GM23248 (cell line): ENCODE measurements around the gene NDE1. TPM values are rescaled to one million over a fixed set of nuclear protein-coding genes. Genes with fewer than 3 reads are reported as not detected.

ENCODE experiments used
- DNase-seq: peaks from one replicate; pipeline ENCODE4 v3.0.0-alpha.2; 2015
- H2AFZ ChIP-seq: fragments of 200-600 bp; sonication (generic); 2 replicates; pipeline ENCODE4 v1.6.1; 2016; ENCODE audit warnings: antibody characterized with exemption
- H3F3A ChIP-seq: fragments of 200-600 bp; sonication (generic); 2 replicates; pipeline ENCODE4 v1.6.1; 2016; ENCODE audit warnings: mild to moderate bottlenecking, antibody characterized with exemption, mixed run types; ENCODE audit not compliant: insufficient read depth
- H3K27ac ChIP-seq: fragments of 200-600 bp; sonication (generic); 2 replicates; pipeline ENCODE4 v1.5.1; 2016; ENCODE audit warnings: mild to moderate bottlenecking
- H3K27me3 ChIP-seq: fragments of 200-600 bp; sonication (generic); replicated peaks from 2 replicates; pipeline ENCODE4 v1.6.1; 2016; ENCODE audit warnings: mild to moderate bottlenecking; ENCODE audit not compliant: insufficient read depth
- H3K36me3 ChIP-seq: fragments of 200-600 bp; sonication (generic); 2 replicates; pipeline ENCODE4 v1.6.1; 2016; ENCODE audit warnings: low read depth, mild to moderate bottlenecking
- H3K4me1 ChIP-seq: fragments of 200-600 bp; sonication (generic); 2 replicates; pipeline ENCODE4 v1.6.1; 2016; ENCODE audit warnings: mild to moderate bottlenecking; ENCODE audit not compliant: insufficient read depth
- H3K4me2 ChIP-seq: fragments of 200-600 bp; sonication (generic); one replicate; pipeline ENCODE4 v1.6.1; 2016; ENCODE audit warnings: mild to moderate bottlenecking; ENCODE audit not compliant: unreplicated experiment
- H3K4me3 ChIP-seq: fragments of 200-600 bp; sonication (generic); 2 replicates; pipeline ENCODE4 v1.5.1; 2016; ENCODE audit warnings: mild to moderate bottlenecking
- H3K79me2 ChIP-seq: fragments of 200-600 bp; sonication (generic); 2 replicates; pipeline ENCODE4 v1.6.1; 2016; ENCODE audit warnings: mild to moderate bottlenecking; ENCODE audit not compliant: insufficient read depth
- H3K9ac ChIP-seq: fragments of 200-600 bp; sonication (generic); 2 replicates; pipeline ENCODE4 v1.6.1; 2016; ENCODE audit warnings: mild to moderate bottlenecking
- H3K9me2 ChIP-seq: fragments of 200-600 bp; sonication (generic); 2 replicates; pipeline ENCODE4 v1.6.1; 2016; ENCODE audit warnings: mixed run types, mild to moderate bottlenecking, moderate library complexity; ENCODE audit not compliant: insufficient read depth
- H3K9me3 ChIP-seq: fragments of 200-600 bp; sonication (generic); one replicate; pipeline ENCODE4 v1.6.1; 2017; ENCODE audit warnings: low read depth
- H4K20me1 ChIP-seq: fragments of 200-600 bp; sonication (generic); 2 replicates; pipeline ENCODE4 v1.6.0; 2016; ENCODE audit not compliant: insufficient read depth
- EZH2 ChIP-seq: fragments of 200-600 bp; sonication (generic); IDR thresholded peaks from 2 replicates; pipeline ENCODE4 v1.6.1; 2018; ENCODE audit warnings: antibody characterized with exemption, mild to moderate bottlenecking; ENCODE audit not compliant: insufficient read depth, poor library complexity, severe bottlenecking
- EZH2phosphoT487 ChIP-seq: fragments of 200-600 bp; sonication (generic); IDR thresholded peaks from 2 replicates; pipeline ENCODE4 v1.6.1; 2018; ENCODE audit warnings: antibody characterized with exemption, moderate library complexity, mild to moderate bottlenecking, low read depth; ENCODE audit not compliant: insufficient read depth
- WGBS, 2 experiments: methylation state at CpG; one replicate each; pipeline ENCODE4 v1.1.6; 2015 to 2017; ENCODE audit warnings: low lambda C conversion rate in 2 of 2, low coverage in 1 of 2; ENCODE audit errors: missing lambda C conversion rate in 2 of 2; 5-methylcytosine and 5-hydroxymethylcytosine counted together
- in situ Hi-C: fragments of 300-500 bp; cut with MboI; formaldehyde crosslinking; loops from 2 replicates; pipeline ENCODE4 v1.15.0; 2020
- polyA plus RNA-seq: library from polyadenylated mRNA; unstranded; fragments of >200 nt; fragmentation: Nextera tagmentation; extraction: Ambion mirVana; gene quantifications from 2 replicates; pipeline ENCODE4 v1.2.1, GENCODE V29; 2016
- total RNA-seq: library from RNA; depleted of rRNA; stranded (reverse); fragments of >200 nt; shearing (Covaris generic); gene quantifications from 2 replicates; pipeline ENCODE4 v1.2.3, GENCODE V29; 2014

The NDE1 gene
- total and polyA plus RNA-seq, 2 experiments from 2014 or later: 31.2 to 37.8 TPM

DNA sequence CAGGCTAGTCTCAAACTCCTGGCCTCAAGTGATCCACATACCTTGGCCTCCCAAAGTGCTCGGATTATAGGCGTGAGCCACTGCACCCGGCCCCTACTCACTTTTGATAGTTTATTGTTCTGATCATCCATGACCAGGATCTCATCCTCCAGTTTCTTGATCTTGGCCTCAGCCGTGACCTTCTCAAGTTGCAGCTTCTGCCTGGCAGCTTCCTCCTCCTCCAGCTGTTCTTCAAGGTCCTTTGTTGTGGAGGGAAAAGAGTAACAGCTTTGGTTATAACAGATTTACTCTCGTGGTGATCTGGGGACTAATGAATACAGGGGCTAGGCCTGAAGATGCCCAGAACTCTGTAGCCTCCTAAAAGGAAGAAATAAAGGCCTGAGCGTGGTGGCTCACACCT, 89.9 kb downstream of the NDE1 start:
- Histone ChIP-seq H3K4me3 (no peak overlapping the region), H3F3A (no peaks in the 10 kb centered on the region), H3K27ac (no peak overlapping the region), H3K36me3 (no peaks in the 10 kb centered on the region), H3K27me3 (no peaks in the 10 kb centered on the region), H2AFZ (no peak overlapping the region), H3K9me3 (no peaks in the 10 kb centered on the region), H3K4me1 (no peaks in the 10 kb centered on the region), H4K20me1 (no peaks in the 10 kb centered on the region), H3K9me2 (no peaks in the 10 kb centered on the region), H3K79me2 (no peaks in the 10 kb centered on the region), H3K4me2 (no peak overlapping the region), H3K9ac (no peak overlapping the region)
- DNase-seq: no peak
- in situ Hi-C loops: no loop called here
- 72 to 73% methylated on average over 6 of the region's 6 CpGs for WGBS, 2 experiments
- TF ChIP-seq EZH2phosphoT487 (no peak), EZH2 (no peak)

DNA sequence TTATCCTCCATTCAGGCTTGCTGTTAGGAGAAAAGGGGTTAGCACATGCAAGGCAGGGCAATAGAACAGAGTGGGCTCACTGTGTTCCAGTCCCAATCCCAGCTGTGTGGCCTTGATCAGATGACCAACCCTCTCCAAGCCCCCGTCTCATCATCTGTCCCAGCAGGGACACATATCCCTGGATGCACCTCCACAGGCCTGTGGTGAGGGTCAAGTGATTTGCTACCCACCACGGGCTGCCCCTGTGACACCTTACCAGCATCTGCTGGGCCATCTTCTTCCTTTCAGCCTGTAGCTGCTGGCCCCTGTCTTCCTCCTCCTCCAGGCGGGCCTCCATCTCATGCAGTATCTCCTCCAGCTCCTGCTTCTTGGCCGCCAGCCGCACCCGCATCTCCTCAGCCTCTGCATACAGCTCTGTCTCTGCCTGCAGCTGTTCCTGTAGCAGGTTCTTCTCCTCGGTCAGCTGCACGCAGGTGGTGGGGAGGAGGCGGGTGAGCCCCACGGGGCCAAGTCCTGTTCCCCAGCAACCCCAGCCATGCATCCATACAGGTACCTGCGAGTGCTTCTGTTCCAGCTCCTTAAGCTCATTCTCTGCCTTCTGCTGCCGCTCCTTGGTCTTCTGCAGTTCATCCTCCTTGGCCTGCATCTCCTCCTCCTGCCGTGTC, 91.3 kb downstream of the NDE1 start:
- no peak overlapping the region for H3K4me3 ChIP-seq
- H4K20me1 ChIP-seq: no peaks in the 10 kb centered on the region
- no peaks in the 10 kb centered on the region for H3F3A ChIP-seq
- no peak for TF ChIP-seq EZH2
- TF ChIP-seq EZH2phosphoT487: no peak
- in situ Hi-C loops: no loop called here
- H3K36me3 ChIP-seq: no peaks in the 10 kb centered on the region
- H3K27me3 ChIP-seq: no peaks in the 10 kb centered on the region
- WGBS, 2 experiments: 79 to 81% methylated on average over 13 of the region's 13 CpGs
- H3K79me2 ChIP-seq: no peaks in the 10 kb centered on the region
- no peak overlapping the region for H2AFZ ChIP-seq
- no peak for DNase-seq
- H3K9me3 ChIP-seq: no peaks in the 10 kb centered on the region
- no peaks in the 10 kb centered on the region for H3K9me2 ChIP-seq
- H3K4me1 ChIP-seq: no peaks in the 10 kb centered on the region
- no peak overlapping the region for H3K4me2 ChIP-seq
- no peak overlapping the region for H3K9ac ChIP-seq
- H3K27ac ChIP-seq: no peak overlapping the region

DNA sequence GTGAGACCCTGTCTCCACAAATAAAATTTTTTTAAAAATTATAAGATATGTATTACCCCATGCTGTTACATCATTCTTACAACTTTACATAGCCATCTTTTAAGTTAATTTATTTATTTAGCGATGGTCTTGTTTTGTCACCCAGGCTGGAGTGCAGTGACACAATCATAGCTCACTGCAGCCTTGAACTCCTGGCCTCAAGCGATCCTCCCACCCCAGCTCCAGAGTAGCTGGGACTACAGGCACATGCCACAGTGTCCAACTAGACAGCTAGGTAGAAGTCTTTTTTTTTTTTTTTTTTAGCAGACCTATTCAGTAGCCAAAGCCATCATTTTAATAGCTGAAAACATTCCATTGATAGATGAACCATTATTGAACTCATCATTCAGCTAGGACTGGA, 92.7 kb downstream of the NDE1 start:
- Histone ChIP-seq H3K9ac (no peak overlapping the region), H3K4me3 (no peak overlapping the region), H3K4me2 (no peak overlapping the region), H3K36me3 (no peaks in the 10 kb centered on the region), H3K79me2 (no peaks in the 10 kb centered on the region), H3K27me3 (no peaks in the 10 kb centered on the region), H3F3A (no peaks in the 10 kb centered on the region), H3K27ac (no peak overlapping the region), H2AFZ (no peak overlapping the region), H3K9me3 (no peaks in the 10 kb centered on the region), H3K4me1 (no peaks in the 10 kb centered on the region), H4K20me1 (no peaks in the 10 kb centered on the region), H3K9me2 (no peaks in the 10 kb centered on the region)
- in situ Hi-C loops: no loop called here
- TF ChIP-seq EZH2: no peak
- no peak for TF ChIP-seq EZH2phosphoT487
- no peak for DNase-seq
- WGBS, 2 experiments: 89 to 92% methylated on average over 2 of the region's 2 CpGs

DNA sequence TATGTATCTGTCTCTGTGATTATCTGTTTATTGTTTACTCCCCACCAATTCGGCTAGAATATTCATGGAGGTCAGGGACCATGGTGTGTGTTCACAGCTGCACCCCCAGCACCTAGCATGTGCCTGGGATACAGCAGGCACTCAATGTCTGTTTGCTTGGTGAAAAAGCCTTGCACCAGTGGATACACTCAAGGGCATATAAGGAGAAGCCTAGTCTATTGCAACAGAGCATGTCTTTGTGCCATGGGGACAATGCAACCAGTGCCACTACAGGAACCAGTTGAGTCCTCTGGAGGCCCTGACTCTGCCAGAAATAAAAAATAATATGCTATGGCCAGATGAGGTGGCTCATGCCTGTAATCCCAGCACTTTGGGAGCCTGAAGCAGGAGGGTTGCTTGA, 93.6 kb downstream of the NDE1 start:
- 67 to 73% methylated on average over 1 of the region's 1 CpG for WGBS, 2 experiments
- Histone ChIP-seq H3K4me3 (no peak overlapping the region), H3K27me3 (no peaks in the 10 kb centered on the region), H2AFZ (no peak overlapping the region), H3K36me3 (no peaks in the 10 kb centered on the region), H3K4me2 (no peak overlapping the region), H3K9ac (no peak overlapping the region), H3F3A (no peaks in the 10 kb centered on the region), H3K9me2 (no peaks in the 10 kb centered on the region), H3K27ac (no peak overlapping the region), H3K79me2 (no peaks in the 10 kb centered on the region), H3K4me1 (no peaks in the 10 kb centered on the region), H4K20me1 (no peaks in the 10 kb centered on the region), H3K9me3 (no peaks in the 10 kb centered on the region)
- TF ChIP-seq EZH2phosphoT487 (no peak), EZH2 (no peak)
- in situ Hi-C loops: no loop called here
- DNase-seq: no peak

DNA sequence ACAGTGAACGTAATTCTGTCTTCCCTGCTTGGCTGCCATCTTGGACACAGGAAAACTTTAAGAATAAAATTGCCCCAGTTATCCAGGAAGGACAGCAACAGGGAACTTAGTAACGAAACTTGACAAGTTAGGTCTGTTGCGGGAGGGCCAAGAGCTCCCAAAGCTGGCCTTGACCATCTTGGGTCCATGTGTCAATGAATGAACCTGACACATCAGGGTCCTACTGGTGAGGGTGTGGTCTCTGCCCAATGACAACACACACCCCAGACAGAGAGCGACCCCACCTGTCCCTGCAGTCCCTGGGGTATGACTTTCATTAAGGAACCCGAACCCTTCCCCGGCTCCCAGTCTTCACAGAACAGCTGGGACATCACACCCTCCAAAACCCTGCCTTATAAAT, 96.3 kb downstream of the NDE1 start:
- Histone ChIP-seq H3K9me3 (no peaks in the 10 kb centered on the region), H3K9ac (no peak overlapping the region), H3K4me1 (no peaks in the 10 kb centered on the region), H3K4me2 (no peak overlapping the region), H2AFZ (no peak overlapping the region), H3K36me3 (no peaks in the 10 kb centered on the region), H4K20me1 (no peaks in the 10 kb centered on the region), H3F3A (no peaks in the 10 kb centered on the region), H3K9me2 (no peaks in the 10 kb centered on the region), H3K27me3 (no peaks in the 10 kb centered on the region), H3K79me2 (no peaks in the 10 kb centered on the region), H3K27ac (no peak overlapping the region), H3K4me3 (no peak overlapping the region)
- 73 to 76% methylated on average over 6 of the region's 6 CpGs for WGBS, 2 experiments
- TF ChIP-seq EZH2 (no peak), EZH2phosphoT487 (no peak)
- no peak for DNase-seq
- in situ Hi-C loops: no loop called here
